ENCODE data around the gene CHST14.

- TF ChIP-seq POLR2AphosphoS5 (IDR thresholded peaks at IDR 0.05) (no peak), POLR2A (IDR thresholded peaks at IDR 0.05) (no peak)
These were observed 1.9 kb upstream of the CHST14 start for GRCh38 chr15:40468898-40469331.
